Central memory CD4-positive, alpha-beta T cell (primary cell): ENCODE measurements around the gene DDX47.
"Not testable (repeated sequence)": the region's sequence is repeated elsewhere in the genome, so short reads cannot be mapped to it uniquely, and the experiment has no call there.

ENCODE experiments used
- DNase-seq: peaks from one replicate; pipeline ENCODE4 v3.0.0; 2022

Gene DDX47

GRCh38 chr12:12875301-12875700 lies 62.2 kb downstream of the DDX47 start:
- DNase-seq, result not testable (repeated sequence)

- no peak for DNase-seq
These were observed 64.1 kb downstream of the DDX47 start for GRCh38 chr12:12877153-12877768.

- no peak for DNase-seq
These were observed 64.8 kb downstream of the DDX47 start for GRCh38 chr12:12877781-12878455.
